HUES64 (cell line): ENCODE results near the gene SLC22A17.

Source experiments
- H3K27ac ChIP-seq: 2 replicates; pipeline ENCODE4 v1.7.0; 2013; ENCODE audit warnings: low read depth, low read length, inconsistent platforms
- H3K27me3 ChIP-seq: 2 replicates; pipeline ENCODE4 v1.6.1; 2013; ENCODE audit warnings: mild to moderate bottlenecking, low read length; ENCODE audit not compliant: insufficient read depth
- H3K36me3 ChIP-seq: 2 replicates; pipeline ENCODE4 v1.6.1; 2013; ENCODE audit warnings: mild to moderate bottlenecking, low read length; ENCODE audit not compliant: insufficient read depth
- H3K4me1 ChIP-seq: 2 replicates; pipeline ENCODE4 v1.6.1; 2013; ENCODE audit warnings: mild to moderate bottlenecking, low read length, moderate library complexity; ENCODE audit not compliant: insufficient read depth
- H3K4me3 ChIP-seq: 2 replicates; pipeline ENCODE4 v1.5.1; 2013; ENCODE audit warnings: mild to moderate bottlenecking, low read length, moderate library complexity
- H3K9ac ChIP-seq: 2 replicates; pipeline ENCODE4 v1.6.1; 2013; ENCODE audit warnings: mild to moderate bottlenecking, low read depth, low read length
- H3K9me3 ChIP-seq: 2 replicates; pipeline ENCODE4 v1.6.1; 2013; ENCODE audit warnings: low read depth, low read length; ENCODE audit not compliant: insufficient read depth
- WGBS: fragments of 150-250, 120-280 bp; methylation state at CpG from one replicate; pipeline ENCODE4 v1.1.7; 2013; ENCODE audit warnings: missing lambda C conversion rate; 5-methylcytosine and 5-hydroxymethylcytosine counted together

SLC22A17 gene

GRCh38 chr14:23380976-23381375, 28.3 kb upstream of the SLC22A17 start:
- no peaks in the 10 kb centered on the region for H3K36me3 ChIP-seq
- H3K27ac ChIP-seq, result no peak overlapping the region
- no peaks in the 10 kb centered on the region for H3K9me3 ChIP-seq
- no peak overlapping the region for H3K9ac ChIP-seq
- no peak overlapping the region for H3K4me3 ChIP-seq
- H3K4me1 ChIP-seq, result no peaks in the 10 kb centered on the region
- peaks cover 26% of the 10 kb centered on the region for H3K27me3 ChIP-seq
- WGBS, result 84% methylated on average over 4 of the region's 4 CpGs

GRCh38 chr14:23380197-23380914, 27.7 kb upstream of the SLC22A17 start:
- Histone ChIP-seq H3K9ac (no peak overlapping the region), H3K27me3 (peaks cover 26% of the 10 kb centered on the region), H3K4me1 (no peaks in the 10 kb centered on the region), H3K4me3 (no peak overlapping the region), H3K27ac (no peak overlapping the region), H3K36me3 (no peaks in the 10 kb centered on the region), H3K9me3 (no peaks in the 10 kb centered on the region)
- WGBS, result 84% methylated on average over 16 of the region's 16 CpGs

GRCh38 chr14:23379366-23380196, 26.9 kb upstream of the SLC22A17 start:
- no peak overlapping the region for H3K9ac ChIP-seq
- no peaks in the 10 kb centered on the region for H3K36me3 ChIP-seq
- no peaks in the 10 kb centered on the region for H3K4me1 ChIP-seq
- H3K27me3 ChIP-seq, result peaks cover 26% of the 10 kb centered on the region
- no peak overlapping the region for H3K4me3 ChIP-seq
- 51% methylated on average over 12 of the region's 12 CpGs for WGBS
- no peaks in the 10 kb centered on the region for H3K9me3 ChIP-seq
- no peak overlapping the region for H3K27ac ChIP-seq

- Histone ChIP-seq H3K4me1 (no peaks in the 10 kb centered on the region), H3K9ac (no peak overlapping the region), H3K9me3 (no peaks in the 10 kb centered on the region), H3K36me3 (no peaks in the 10 kb centered on the region), H3K4me3 (no peak overlapping the region), H3K27me3 (peaks cover 26% of the 10 kb centered on the region), H3K27ac (no peak overlapping the region)
- WGBS, result 84% methylated on average over 11 of the region's 11 CpGs
Observed at GRCh38 chr14:23378612-23379220, 26.0 kb upstream of the SLC22A17 start.

GRCh38 chr14:23377573-23378563, 25.2 kb upstream of the SLC22A17 start:
- 90% methylated on average over 14 of the region's 14 CpGs for WGBS
- H3K4me1 ChIP-seq, result no peaks in the 10 kb centered on the region
- H3K9ac ChIP-seq, result no peak overlapping the region
- peaks cover 26% of the 10 kb centered on the region for H3K27me3 ChIP-seq
- no peaks in the 10 kb centered on the region for H3K9me3 ChIP-seq
- H3K36me3 ChIP-seq, result no peaks in the 10 kb centered on the region
- no peak overlapping the region for H3K27ac ChIP-seq
- H3K4me3 ChIP-seq, result no peak overlapping the region

GRCh38 chr14:23377198-23377550, 24.5 kb upstream of the SLC22A17 start:
- H3K9ac ChIP-seq, result no peak overlapping the region
- H3K4me1 ChIP-seq, result no peaks in the 10 kb centered on the region
- no peak overlapping the region for H3K4me3 ChIP-seq
- H3K27me3 ChIP-seq, result peaks cover 24% of the 10 kb centered on the region
- H3K36me3 ChIP-seq, result no peaks in the 10 kb centered on the region
- no peak overlapping the region for H3K27ac ChIP-seq
- H3K9me3 ChIP-seq, result no peaks in the 10 kb centered on the region
- 77% methylated on average over 11 of the region's 11 CpGs for WGBS

GRCh38 chr14:23376482-23377197, 24.0 kb upstream of the SLC22A17 start, which contains the start of gene CMTM5:
TSS of gene CMTM5 (plus strand) at chr14:23377046. CDS start at chr14:23377252, 206 bp downstream.
- H3K4me3 ChIP-seq, result peak within 1 kb of the TSS; percentile 23
- no peaks in the 10 kb centered on the region for H3K4me1 ChIP-seq
- H3K27me3 ChIP-seq, result peaks cover 22% of the 10 kb centered on the region
- H3K9me3 ChIP-seq, result no peaks in the 10 kb centered on the region
- no peak within 1 kb of the TSS for H3K27ac ChIP-seq
- no peak within 1 kb of the TSS for H3K9ac ChIP-seq
- 70% methylated on average over 12 of the region's 13 CpGs for WGBS
- H3K36me3 ChIP-seq, result no peaks in the 10 kb centered on the region

- Histone ChIP-seq H3K9ac (no peak overlapping the region), H3K27ac (no peak overlapping the region), H3K9me3 (no peaks in the 10 kb centered on the region), H3K27me3 (peaks cover 22% of the 10 kb centered on the region), H3K36me3 (no peaks in the 10 kb centered on the region), H3K4me1 (no peaks in the 10 kb centered on the region), H3K4me3 (no peak overlapping the region)
- WGBS, result 90% methylated on average over 21 of the region's 21 CpGs
Observed at GRCh38 chr14:23375527-23376251, 23.0 kb upstream of the SLC22A17 start.

- Histone ChIP-seq H3K4me3 (no peak overlapping the region), H3K9ac (no peak overlapping the region), H3K36me3 (no peaks in the 10 kb centered on the region), H3K9me3 (no peaks in the 10 kb centered on the region), H3K27me3 (peaks cover 17% of the 10 kb centered on the region), H3K4me1 (no peaks in the 10 kb centered on the region), H3K27ac (no peak overlapping the region)
- WGBS, result 84% methylated on average over 3 of the region's 3 CpGs
Observed at GRCh38 chr14:23373041-23373440, 20.4 kb upstream of the SLC22A17 start.

- H3K4me3 ChIP-seq, result no peak within 1 kb of the TSS
- no peak within 1 kb of the TSS for H3K27ac ChIP-seq
- peaks cover 17% of the 10 kb centered on the region for H3K27me3 ChIP-seq
- no peaks in the 10 kb centered on the region for H3K4me1 ChIP-seq
- H3K9me3 ChIP-seq, result no peaks in the 10 kb centered on the region
- H3K9ac ChIP-seq, result no peak within 1 kb of the TSS
- WGBS, result 76% methylated on average over 2 of the region's 2 CpGs
- no peaks in the 10 kb centered on the region for H3K36me3 ChIP-seq
Observed at GRCh38 chr14:23372509-23372908, 19.8 kb upstream of the SLC22A17 start, which contains the start of gene IL25. TSS of gene IL25 (plus strand) at chr14:23372809.
